ENCODE measurements around the gene AACS. TPM values are rescaled to one million over a fixed set of nuclear protein-coding genes. Genes with fewer than 3 reads are reported as not detected.

Gene AACS
- total and polyA plus RNA-seq, 4 donors: 15.4 to 33.5 (median 17.6) TPM

DNA sequence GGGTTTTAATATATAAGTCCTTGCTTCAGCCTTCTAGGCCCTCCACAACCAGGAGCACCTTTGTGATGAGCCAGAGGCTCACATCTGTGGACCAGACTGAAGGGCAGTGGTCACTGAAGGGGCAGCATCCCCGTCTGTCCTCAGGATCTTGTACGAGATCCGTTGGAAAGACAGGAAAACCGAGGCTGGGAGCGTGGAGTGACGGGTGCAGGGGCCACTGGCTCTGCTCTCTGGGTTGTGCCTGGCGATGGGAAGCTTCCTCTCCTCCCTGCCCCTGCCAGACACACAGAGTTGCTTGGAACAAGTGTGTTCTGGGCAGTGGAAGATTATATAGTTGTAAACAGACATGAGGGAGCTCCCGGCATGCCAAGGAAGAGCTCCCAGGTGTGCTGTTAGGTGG, 48.0 kb downstream of the AACS start:
- H3K27ac ChIP-seq (ENCODE audit: low read depth in 1 of 2, low read length in 1 of 2): no peak overlapping the region
- peaks cover 0 to 1% (median 0%) of the 10 kb centered on the region in 5 donors for H3K4me1 ChIP-seq (ENCODE audit: control insufficient read depth in 5 of 5, insufficient read depth in 5 of 5, low read length in 5 of 5)
- H3K4me3 ChIP-seq: no peak overlapping the region
- WGBS, 2 donors: 92 to 93% methylated on average over 8 of the region's 8 CpGs
- no peak for DNase-seq
- H3K27me3 ChIP-seq (ENCODE audit: control insufficient read depth in 3 of 3, insufficient read depth in 3 of 3, low read length in 2 of 3): no peaks in the 10 kb centered on the region
- TF ChIP-seq, protein P1, sequence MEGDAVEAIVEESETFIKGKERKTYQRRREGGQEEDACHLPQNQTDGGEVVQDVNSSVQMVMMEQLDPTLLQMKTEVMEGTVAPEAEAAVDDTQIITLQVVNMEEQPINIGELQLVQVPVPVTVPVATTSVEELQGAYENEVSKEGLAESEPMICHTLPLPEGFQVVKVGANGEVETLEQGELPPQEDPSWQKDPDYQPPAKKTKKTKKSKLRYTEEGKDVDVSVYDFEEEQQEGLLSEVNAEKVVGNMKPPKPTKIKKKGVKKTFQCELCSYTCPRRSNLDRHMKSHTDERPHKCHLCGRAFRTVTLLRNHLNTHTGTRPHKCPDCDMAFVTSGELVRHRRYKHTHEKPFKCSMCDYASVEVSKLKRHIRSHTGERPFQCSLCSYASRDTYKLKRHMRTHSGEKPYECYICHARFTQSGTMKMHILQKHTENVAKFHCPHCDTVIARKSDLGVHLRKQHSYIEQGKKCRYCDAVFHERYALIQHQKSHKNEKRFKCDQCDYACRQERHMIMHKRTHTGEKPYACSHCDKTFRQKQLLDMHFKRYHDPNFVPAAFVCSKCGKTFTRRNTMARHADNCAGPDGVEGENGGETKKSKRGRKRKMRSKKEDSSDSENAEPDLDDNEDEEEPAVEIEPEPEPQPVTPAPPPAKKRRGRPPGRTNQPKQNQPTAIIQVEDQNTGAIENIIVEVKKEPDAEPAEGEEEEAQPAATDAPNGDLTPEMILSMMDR (IDR thresholded peaks at IDR 0.05; ENCODE audit: control extremely low read depth, extremely low read depth): no peak
- no peak for ATAC-seq (ENCODE audit: insufficient read depth, low FRiP score)
- H3K36me3 ChIP-seq (ENCODE audit: control insufficient read depth in 4 of 4, insufficient read depth in 4 of 4, low read length in 4 of 4): peaks cover 3 to 34% (median 7%) of the 10 kb centered on the region in 4 donors
- H3K9ac ChIP-seq (ENCODE audit: insufficient read depth in 1 of 2, low read length in 2 of 2): no peak overlapping the region
- H3K9me3 ChIP-seq (ENCODE audit: control insufficient read depth in 4 of 4, insufficient read depth in 3 of 4, low read length in 3 of 4): no peaks in the 10 kb centered on the region

DNA sequence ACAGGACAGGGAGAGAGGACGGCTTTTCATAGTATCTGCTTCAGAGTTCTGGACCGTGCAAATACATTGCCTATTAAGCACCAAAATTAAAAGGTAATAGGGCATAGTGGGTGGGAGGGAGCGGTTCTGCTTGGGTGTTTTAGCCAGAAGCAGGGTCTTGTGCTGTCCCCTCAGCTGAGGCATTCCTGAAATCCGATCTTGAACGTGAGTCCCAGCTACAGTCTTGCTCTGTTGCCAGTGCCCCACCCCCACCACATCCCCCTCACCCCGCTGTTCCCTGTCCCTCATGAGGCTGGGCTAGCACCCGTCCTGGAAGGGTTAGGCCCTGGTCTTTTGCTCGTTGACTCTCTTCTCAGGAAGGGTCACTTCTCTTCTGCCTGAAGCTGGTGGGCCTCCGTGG, 48.6 kb downstream of the AACS start:
- Histone ChIP-seq H3K4me1 (ENCODE audit: control insufficient read depth in 5 of 5, insufficient read depth in 5 of 5, low read length in 5 of 5) (peaks cover 0 to 1% (median 0%) of the 10 kb centered on the region in 5 donors), H3K36me3 (ENCODE audit: control insufficient read depth in 4 of 4, insufficient read depth in 4 of 4, low read length in 4 of 4) (peaks cover 2 to 37% (median 7%) of the 10 kb centered on the region in 4 donors), H3K9me3 (ENCODE audit: control insufficient read depth in 4 of 4, insufficient read depth in 3 of 4, low read length in 3 of 4) (no peaks in the 10 kb centered on the region), H3K4me3 (no peak overlapping the region), H3K27me3 (ENCODE audit: control insufficient read depth in 3 of 3, insufficient read depth in 3 of 3, low read length in 2 of 3) (no peaks in the 10 kb centered on the region), H3K27ac (ENCODE audit: low read depth in 1 of 2, low read length in 1 of 2) (no peak overlapping the region), H3K9ac (ENCODE audit: insufficient read depth in 1 of 2, low read length in 2 of 2) (no peak overlapping the region)
- DNase-seq (no peak), ATAC-seq (ENCODE audit: insufficient read depth, low FRiP score) (no peak)
- TF ChIP-seq, protein P1 (IDR thresholded peaks at IDR 0.05; ENCODE audit: control extremely low read depth, extremely low read depth): no peak
- 85 to 93% methylated on average over 9 of the region's 9 CpGs for WGBS, 2 donors

DNA sequence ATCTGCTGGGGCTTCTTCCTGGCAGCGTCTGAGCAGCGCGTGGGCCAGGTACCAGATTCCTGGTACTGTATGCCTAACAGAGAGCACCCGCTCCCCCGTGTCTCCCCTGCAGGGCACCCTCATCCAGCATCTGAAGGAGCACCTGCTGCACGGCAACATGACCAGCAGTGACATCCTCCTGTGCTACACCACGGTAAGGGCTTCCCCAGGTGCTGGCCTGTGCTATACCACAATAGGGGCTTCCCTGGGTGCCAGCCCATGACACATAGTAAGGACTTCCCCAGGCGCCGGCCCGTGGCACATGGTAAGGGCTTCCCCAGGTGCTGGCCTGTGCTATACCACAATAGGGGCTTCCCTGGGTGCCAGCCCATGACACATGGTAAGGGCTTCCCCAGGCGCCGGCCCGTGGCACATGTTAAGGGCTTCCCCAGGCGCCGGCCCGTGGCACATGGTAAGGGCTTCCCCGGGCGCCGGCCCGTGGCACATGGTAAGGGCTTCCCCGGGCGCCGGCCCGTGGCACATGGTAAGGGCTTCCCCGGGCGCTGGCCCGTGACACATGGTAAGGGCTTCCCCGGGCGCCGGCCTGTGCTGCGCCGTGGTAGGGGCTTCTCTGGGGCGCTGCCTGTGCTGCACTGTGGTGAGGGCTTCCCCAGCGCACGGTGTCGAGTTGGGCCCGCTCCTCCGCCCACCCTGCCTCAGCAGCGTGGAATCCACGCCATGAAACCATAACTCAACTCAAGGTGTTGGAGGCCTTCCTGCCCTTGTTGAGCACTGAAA, 49.3 kb downstream of the AACS start:
- Histone ChIP-seq H3K36me3 (ENCODE audit: control insufficient read depth in 4 of 4, insufficient read depth in 4 of 4, low read length in 4 of 4) (peaks cover 0 to 32% (median 7%) of the 10 kb centered on the region in 4 donors), H3K27ac (ENCODE audit: low read depth in 1 of 2, low read length in 1 of 2) (no peak overlapping the region), H3K4me3 (no peak overlapping the region), H3K9ac (ENCODE audit: insufficient read depth in 1 of 2, low read length in 2 of 2) (no peak overlapping the region), H3K9me3 (ENCODE audit: control insufficient read depth in 4 of 4, insufficient read depth in 3 of 4, low read length in 3 of 4) (no peaks in the 10 kb centered on the region), H3K4me1 (ENCODE audit: control insufficient read depth in 5 of 5, insufficient read depth in 5 of 5, low read length in 5 of 5) (peaks cover 0 to 1% (median 0%) of the 10 kb centered on the region in 5 donors), H3K27me3 (ENCODE audit: control insufficient read depth in 3 of 3, insufficient read depth in 3 of 3, low read length in 2 of 3) (no peaks in the 10 kb centered on the region)
- 95 to 98% methylated on average over 40 of the region's 40 CpGs for WGBS, 2 donors
- DNase-seq: no peak
- ATAC-seq (ENCODE audit: insufficient read depth, low FRiP score): no peak
- TF ChIP-seq, protein P1 (IDR thresholded peaks at IDR 0.05; ENCODE audit: control extremely low read depth, extremely low read depth): no peak
